NCI-H446 treated with DMSO at 0.1 percent for 48 hours (cell line): ENCODE results near the gene JPH4.
A peak's percentile ranks its signal among the peaks of the same experiment; 100 is the strongest.

Experiments used
- DNase-seq: peaks from one replicate; lab custom pipeline; 2025; lab: John Stamatoyannopoulos, UW

JPH4 gene

DNA sequence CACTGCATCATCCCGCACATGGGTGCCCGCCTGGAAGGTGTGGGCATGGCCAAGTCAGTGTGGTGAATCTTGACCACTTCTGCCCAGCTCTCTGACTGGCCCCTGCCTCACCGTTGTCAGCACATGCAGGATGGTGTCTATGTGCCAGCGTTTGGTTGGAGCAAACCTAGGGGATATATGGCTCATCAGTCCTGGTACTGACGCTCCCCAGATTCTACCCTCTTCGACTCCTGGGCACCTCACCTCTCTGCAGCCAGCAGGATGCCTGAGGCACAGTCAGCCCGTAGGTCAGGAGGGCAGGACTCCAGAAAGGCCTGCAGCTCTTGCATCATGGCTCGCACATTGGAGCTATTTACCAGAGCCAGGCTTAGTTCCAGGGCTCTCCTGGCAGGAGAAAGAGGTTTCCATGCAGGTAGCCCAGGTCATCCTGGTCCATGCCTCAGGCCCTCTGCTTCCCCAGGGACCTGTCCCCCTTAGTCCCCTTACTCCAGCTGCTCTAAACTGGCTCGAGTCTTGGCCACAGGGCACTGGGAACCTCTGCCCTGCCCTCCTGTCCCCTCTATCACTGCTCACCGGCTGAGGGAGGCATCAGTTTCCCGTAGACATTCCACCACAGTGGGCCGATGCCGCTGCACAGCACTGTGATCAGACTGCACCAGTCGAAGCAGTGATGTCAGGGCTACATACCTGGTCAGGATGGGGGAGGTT lies 15.0 kb downstream of the JPH4 start:
- no peak for DNase-seq

DNA sequence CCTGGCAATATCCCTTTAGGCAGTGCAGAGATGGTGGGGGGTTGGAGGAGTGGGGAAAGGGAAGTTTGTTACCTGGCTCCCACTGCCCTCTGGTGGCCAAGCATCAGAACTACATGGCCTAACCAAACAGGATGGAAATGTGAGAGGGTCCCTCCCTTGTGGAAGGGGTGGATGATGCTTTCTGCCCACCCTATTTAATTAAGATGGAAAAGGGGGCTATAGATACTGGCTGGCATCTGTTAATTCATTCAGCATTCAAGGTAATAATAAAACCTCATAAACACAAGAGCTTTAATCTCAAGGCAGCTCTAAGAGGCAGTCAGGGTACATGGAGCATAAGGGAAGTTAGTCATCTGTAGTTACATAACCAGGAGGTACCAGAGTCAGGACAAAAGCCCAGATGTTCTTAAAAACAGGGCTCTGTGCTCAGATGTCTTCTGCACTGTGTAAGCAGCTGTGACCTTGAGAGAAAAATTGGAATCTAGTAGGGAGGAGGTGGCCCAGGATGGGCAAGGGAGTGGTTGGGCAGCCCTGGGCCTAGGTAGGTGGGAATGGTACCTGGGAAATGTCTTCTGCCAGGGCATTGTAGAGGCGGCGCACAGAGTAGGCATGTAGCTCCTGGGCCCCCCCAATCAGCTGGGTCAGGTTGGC lies 15.6 kb downstream of the JPH4 start:
- no peak for DNase-seq

DNA sequence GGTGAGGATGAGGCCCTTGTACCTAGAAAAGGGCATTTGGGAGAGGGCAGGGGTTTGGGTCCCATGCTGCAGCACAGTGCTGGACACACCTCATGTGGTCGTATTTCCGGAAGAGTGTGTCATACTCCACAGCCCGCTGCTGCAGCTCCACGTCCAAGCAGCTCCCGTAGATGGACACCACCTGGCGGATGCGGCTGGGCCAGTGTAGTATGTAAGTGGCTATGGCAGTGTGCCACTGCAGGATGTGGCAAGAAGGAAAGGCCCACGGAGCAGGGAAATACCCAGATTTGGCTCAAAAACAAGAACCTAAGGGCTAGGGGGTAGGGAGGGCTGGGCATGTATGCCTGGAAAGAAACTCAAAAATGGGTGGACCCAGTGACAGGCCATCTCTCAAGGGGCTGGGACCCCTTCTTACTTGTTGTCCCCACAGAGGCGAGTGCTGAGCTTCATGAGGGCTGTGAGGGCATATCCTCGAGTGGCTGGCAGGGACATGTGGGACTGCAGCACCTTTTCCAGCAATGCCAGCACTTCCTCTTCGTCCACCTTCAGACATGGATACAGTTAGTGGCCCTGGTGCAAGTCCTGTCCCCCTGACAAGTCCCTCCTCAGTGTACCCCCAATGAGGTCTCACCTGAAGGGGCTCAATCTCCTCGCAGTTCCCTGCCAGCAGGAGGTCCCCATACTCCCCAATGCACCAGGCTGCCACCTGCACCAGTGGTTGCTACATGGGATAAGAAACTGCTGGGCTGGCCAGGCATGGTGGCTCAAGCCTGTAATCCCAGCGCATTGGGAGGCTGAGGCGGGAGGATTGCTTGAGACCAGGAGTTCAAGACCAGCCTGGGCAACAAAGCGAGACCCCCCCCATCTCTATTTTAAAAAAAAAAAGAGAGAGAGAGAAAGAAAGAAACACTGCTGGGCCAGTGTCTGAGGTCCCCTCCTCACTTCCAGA lies 16.4 kb downstream of the JPH4 start:
- no peak for DNase-seq

DNA sequence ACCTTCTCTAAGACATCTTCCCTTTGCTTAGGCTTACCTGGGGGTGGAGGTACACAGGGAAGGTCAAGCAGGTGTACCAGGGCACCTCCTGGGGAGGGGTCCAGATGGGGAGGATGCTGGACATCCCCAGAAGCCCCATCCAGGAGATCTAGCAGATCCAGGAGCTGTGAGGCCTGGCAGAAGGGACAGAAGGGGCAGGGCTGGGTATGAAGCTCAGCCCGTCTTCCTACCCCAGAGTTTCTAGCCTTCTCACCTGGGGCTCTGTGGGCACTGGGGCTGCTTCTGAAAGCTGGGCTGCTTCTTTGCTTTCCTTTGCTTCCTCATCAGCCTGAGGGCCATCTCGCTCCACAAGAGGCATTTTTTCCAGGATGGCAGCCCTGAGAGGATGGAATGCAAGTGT lies 17.3 kb downstream of the JPH4 start:
- DNase-seq, result no peak

DNA sequence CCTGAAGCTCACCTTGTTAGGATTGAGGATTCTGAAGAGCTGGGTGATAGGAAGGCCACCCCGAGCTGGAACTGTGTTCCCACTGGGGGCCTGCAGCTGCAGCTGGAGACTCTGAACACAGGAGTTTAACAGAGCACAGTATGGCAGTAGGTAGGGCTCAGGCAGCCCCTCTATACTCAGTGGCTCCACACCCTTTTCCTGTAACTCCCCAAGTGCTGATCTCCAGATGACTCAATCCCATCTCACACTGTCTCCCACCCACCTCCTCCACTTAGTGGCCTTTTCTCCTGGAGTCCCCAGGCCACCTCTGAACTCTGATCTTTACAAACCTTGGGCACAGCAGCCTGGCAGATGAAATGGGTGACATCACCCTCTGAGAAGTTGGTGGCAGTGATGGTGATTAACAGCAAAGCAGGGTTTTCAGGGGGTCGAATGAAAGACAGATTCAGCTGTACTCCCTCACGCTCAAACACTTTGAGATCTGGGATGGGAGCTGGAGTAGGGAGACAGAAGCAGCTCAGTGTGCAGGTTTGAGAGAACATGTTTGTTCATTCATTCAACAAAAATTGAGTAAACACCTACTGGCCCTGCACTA lies 18.6 kb downstream of the JPH4 start:
- no peak for DNase-seq

DNA sequence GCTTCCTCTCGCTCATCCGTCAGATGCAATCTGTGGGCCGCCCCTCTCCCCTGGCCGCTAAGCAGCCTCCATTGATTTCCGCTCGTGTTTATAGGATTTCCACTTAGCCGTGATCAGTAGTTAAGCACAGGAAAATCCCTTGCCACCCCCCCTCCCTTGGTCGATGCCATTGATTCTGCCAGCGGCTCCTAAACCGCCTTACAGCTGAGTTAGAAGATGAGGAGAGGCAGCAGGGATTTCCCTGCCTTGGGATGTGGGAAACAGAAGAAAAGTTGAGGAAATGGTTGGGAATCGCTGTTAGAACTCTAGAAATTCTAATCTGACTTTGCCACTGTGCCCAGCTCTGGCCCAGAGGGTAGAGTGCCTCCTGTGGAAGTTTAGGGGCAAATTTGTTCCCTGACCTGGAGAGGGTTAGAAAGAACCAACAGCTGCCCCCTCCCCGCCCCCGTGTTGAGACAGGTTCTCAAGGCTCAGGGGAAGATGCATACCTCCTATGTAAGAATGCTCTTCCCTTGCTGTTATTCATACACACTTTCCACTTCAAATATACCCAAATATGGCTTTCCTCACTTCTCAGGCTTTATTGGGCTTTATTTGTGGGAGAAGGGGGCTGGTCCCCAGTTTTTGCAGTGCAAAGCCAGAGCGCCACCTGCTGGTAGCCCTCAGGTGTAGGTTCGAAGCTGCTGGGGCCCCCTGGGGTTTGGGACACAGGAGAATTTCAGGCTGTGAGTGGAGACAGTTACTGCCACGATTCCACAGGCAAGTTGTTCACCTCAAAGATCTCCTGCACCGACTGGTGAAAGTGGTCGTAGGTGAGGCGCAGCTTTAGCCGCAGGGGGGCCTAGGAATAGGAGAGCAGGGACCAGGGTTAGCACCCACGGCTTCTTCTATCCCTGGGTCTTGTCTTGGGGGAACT lies 19.3 kb downstream of the JPH4 start:
- no peak for DNase-seq

DNA sequence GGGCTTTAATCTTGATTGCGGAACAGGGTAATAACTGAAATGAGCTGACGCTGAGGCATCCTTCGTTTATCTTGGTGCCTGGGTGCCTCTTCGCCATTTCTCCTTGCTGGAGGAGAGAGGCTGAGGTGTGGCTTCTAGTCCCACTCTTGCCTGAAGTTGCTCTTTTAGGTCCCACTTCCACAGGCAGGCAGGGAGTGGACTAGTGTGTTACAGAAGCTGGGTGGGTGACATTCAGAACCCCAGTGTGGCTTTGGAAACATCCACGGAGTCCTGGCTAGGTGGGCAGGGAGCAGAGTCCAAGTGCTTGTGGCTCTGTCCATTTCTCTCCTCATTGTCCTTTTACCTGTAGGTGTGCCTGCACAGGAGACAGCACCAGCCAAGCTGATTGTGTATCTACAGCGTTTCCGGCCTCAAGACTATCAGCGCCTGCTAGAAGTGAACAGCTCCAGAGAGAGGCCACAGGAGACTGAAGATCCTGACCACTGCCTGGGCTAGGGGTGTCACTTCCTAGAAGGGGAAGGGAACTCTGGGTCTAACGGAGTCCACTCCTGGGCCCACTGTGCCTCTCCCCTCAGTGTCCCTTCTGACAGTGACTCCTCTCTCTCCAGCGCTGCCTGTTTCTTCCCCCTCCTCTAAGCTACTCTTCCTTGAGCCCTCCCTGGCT lies 20.1 kb downstream of the JPH4 start:
- DNase-seq, result no peak

DNA sequence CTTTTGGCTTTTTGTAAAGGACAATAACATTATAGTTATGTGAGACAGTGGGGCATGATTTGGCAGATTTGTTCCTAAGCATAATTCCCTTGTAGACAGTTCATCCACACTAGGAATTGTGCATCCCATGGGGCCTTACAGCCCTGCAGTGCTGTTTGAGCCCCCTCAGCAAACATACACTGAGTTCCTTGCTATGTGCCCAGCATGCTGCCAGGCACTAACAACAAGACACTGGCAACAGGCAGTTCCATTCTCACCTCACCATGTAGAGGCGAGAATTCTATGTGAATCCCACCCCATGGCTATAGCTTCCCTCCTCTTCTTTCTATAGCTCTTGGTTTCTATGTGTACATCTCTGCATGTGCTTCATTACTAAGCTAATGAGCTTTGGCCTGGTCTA lies 20.6 kb downstream of the JPH4 start:
- no peak for DNase-seq

DNA sequence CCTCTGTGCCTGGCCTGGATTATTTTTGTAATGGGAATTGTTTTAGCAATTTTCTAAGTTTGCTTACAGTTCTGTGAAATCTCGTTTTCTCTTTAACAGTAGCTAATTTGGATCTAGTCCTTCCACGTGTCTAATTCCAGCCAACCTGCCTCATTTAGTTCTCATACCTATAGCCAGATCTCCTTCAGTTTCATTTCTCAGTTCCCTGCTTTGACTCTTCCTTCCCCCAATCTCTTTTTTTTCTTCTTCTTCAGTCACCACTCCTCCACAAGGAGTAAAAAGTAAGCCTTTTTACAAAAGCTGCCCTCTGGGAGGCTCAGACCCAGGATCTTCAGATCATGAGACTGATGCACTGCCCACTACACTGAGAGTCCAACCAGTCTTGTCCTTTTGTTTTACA lies 21.1 kb downstream of the JPH4 start:
- DNase-seq, result no peak

DNA sequence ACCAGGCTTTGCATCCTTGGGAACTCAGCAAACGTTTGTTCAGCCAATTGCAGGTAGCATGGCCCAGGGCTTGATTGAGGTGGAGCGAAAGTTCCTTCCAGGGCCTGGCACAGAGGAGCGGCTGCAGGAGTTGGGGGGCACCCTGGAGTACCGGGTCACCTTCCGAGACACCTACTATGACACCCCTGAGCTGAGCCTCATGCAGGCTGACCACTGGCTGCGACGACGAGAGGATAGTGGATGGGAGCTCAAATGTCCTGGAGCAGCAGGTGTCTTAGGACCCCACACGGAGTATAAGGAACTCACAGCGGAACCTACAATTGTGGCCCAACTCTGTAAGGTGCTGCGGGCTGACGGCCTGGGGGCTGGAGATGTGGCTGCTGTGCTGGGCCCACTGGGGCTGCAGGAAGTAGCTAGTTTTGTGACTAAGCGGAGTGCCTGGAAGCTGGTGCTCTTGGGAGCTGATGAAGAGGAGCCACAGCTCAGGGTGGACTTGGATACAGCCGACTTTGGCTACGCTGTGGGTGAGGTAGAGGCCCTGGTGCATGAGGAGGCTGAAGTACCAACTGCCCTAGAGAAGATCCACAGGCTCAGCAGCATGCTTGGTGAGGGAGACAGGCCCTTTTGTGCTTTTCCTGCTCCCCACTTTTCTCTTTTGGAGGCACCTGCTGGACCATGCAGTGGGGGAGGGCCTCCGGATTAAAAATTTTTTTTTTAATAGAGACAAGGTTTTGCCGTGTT lies 21.7 kb downstream of the JPH4 start:
- DNase-seq, result no peak

DNA sequence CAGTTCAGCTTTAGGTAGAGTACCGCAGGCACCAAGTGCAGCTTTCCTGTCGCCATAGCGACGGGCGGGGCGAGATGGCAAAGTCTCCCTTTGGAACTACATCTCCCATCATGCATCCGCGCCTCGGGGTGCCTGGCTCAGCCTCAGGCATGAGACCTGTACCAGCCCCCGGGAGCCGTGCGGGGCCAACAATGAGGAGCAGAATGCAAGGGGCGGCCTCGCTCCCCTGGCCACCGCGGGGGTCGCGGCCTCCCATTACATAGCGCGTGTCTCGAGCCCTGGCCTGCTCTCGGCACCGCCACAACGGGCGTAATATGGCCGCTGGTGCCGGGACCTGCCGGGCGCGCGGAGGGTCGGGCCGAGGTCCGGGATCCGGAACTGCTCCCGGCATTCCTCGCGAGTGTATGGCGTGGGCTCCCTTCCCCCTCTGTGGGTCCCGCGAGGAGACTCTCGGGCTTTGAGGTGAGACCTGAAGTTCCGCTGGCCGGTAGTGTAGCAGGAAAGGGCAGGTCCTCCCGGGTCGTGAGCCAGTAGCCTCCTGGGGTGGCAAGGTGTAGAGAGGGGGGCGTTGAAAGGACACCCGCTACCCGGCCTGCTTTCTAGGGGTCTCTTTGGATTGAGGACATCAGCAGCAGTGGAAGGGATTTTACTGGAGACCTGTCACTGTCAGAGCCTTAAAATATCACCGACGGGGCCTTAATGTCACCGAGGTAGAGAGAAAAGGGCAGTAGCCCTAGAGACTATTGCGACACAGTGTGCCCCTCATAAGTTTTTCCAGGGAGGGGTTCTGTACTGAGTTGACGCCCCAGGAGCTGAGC lies 22.5 kb downstream of the JPH4 start, which contains the start of gene THTPA:
TSS of gene THTPA (plus strand) at position 390 of the 818 bp plus-strand sequence. CDS start 487 bp downstream, outside the sequence.
- DNase-seq, result peak; percentile 81

DNA sequence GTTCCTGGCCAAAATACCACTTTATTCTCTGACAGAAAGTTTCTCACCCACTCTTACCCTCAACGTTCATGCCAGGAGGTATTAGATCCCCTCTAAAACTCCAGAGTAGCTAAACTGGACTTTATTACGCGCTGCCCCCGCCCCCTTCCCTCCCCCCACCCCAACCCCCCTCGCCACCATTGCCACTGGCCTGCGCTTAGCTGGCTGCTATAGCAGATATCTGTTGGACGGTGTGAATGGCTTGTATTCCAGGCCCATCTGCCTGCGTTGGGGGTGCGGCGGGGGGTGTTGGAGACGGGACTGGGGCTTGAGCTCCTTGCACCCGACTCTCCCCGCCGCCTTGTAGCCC lies 23.1 kb downstream of the JPH4 start:
- no peak for DNase-seq

DNA sequence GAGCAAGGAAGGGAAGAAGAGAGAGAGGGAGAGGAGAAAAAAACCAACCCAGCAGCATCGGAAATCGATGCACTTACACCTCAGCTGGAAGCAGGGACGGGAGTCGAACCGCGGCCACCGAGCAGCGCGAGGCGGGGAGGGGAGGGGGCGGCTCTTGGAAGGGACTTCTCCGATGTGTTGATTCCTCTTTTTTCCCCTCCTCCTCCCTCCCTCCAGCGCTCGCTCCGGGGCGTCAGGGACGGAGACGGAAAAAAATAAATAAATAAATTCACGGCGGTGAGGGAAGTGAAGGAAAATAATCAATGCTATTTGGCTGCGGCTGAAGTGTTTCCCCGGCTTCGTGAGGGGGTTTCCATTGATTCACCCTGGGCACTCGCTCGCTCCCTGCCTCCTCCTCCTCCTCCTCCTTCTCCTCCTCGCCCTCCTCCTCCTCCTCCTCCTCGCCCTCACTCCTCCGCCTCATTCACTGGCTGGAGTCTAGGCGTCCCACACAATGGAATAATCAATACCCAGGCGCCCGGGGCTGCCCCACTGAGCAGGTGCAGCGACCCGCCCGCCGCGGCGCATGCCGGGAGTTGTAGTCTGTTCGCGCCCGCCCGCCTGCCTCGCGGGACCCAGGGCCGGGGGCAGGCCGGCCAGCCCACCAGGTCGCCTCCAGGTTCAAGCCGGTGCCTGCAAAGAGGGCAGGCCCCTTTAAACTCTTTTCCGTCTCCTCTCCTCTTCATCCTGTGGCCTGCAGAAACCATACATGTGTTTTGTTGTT lies 27.1 kb downstream of the JPH4 start, which contains the start of gene ZFHX2:
TSS of gene ZFHX2 (minus strand) at position 500 of the 763 bp plus-strand sequence. CDS start 16,440 bp downstream, outside the sequence.
- peak; percentile 66 for DNase-seq

DNA sequence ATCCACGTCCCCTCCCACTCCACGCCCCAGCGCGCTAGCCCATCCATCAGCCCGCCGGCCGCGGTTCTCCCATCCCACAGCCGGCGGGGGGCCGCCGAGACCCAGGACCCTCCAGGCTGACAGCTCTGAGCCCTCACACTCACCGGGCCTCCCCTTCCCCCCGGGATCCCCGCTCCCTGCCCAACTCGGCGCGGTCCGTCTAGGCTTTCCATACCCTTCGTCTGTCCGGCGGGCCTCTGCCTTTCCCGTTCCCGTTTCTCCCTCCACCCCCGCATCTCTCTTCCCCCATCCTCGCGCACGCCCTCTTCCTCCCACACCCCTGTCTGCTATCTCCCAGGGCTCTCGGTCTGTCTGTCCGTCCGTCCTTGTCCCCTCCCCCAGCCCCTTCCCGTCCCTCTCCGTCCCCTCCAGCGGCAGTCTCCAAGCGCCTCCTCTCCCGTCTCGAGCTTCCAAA lies 27.8 kb downstream of the JPH4 start:
- no peak for DNase-seq

DNA sequence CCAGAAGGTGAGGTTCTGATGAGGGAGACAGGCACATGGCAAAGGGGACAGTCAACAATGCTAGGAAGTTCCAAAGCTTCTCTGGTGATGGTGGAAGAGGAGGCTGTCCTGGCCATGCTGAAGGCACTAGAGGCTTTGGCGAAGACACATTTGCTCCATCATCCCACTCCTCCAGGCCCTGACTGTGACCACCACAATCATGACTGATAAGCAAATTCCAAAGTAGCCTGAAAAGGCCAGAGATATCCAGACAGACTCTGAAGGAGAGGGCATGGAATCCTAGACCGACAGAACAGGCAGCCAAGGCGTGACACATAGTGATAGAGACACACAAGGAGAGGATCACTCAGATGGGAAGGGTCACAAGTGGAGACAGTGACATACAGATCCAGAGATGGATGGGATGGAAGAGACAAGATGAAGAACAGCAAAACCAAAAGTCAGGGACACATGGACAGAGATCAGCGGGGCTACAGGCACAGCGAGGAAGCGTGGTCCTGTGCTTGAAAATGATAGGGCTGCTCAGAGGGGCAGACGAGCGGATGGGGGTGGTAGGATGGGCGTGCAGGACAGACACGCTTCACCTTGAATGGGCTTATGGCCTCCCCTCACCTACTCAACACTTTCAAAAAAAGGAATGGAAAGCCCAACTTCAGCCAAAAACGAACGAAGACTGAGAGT lies 28.3 kb downstream of the JPH4 start:
- no peak for DNase-seq

DNA sequence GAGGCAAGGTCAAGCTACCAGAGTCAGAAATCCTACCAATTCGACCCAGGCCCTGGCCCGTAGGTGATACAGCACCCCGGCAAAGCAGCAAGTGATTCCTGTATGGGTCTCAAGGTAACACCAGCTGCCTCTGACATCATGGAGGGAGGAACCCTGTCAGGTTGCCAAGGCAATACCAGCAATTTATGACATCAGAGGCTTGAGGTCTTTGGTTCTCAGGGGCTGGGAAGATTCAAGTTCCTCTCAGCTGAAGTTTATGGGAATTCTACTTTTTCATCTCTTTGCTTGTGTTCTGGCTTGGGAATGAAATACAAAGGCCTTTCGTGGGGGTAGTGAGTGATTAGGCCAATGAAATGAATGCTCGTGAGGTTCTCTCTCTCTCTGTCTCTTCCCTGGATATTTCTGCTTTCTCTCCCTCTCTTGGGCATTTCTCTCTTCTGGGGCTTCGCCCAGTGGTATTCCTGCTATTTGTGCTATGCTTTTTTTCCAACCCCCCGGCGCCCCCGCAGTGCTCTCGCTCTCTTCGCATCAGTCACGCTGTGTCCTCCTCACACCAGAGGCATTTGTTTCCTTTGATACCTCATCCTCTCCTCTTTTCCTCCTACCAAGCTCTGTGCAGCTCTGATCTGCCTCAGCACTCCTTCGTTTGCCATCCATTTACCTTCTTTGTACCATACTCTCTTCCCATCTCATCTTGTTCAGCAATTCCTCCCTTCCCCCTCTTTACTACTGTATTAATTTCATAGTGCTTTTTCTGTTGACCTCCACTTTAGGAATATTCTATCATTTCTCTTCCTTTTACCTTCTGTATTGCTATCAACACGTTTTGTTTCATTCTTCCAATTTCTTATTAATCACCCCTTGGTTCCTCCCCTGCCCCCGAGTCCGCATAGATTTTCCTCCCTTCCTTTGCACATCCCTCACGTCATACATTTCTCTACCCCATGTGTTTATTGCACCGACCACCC lies 30.0 kb downstream of the JPH4 start:
- DNase-seq, result no peak
